Right lobe of liver (tissue), 6 donors: ENCODE measurements around the gene TNK1. TPM values are rescaled to one million over a fixed set of nuclear protein-coding genes. Genes with fewer than 3 reads are reported as not detected.

Experiments used
- ATAC-seq, 4 donors: fragments of 200-7000 bp; cut with Tn5 transposase; one replicate each; pipeline ENCODE4 v1.9.1; 2020; ENCODE audit warnings: mild to moderate bottlenecking in 4 of 4, moderate library complexity in 4 of 4
- DNase-seq, 3 donors: peaks; one replicate each; pipeline ENCODE4 v3.0.0-alpha.2; 2020
- H3K27ac ChIP-seq, 3 donors: fragments of 200-600 bp; one replicate each; pipeline ENCODE4 v1.8.0; 2022
- H3K27me3 ChIP-seq, 2 donors: fragments of 200-600 bp; one replicate each; pipeline ENCODE4 v1.8.0; 2022
- H3K36me3 ChIP-seq, 4 donors: fragments of 200-600 bp; sonication (generic) in 1 of 4; one replicate each; pipeline versions ENCODE4 v1.5.1 to v1.8.0; 2017 to 2022; ENCODE audit warnings: control low read depth in 1 of 4
- H3K4me1 ChIP-seq, 4 donors: fragments of 200-600 bp; sonication (generic) in 1 of 4; one replicate each; pipeline versions ENCODE4 v1.5.1 to v1.8.0; 2017 to 2022; ENCODE audit warnings: control low read depth in 1 of 4
- H3K4me3 ChIP-seq, 3 donors: fragments of 200-600 bp; one replicate each; pipeline ENCODE4 v1.8.0; 2022
- H3K9me3 ChIP-seq, 4 donors: fragments of 200-600 bp; sonication (generic) in 1 of 4; one replicate each; pipeline versions ENCODE4 v1.5.1 to v1.8.0; 2017 to 2022; ENCODE audit warnings: control low read depth in 1 of 4
- CTCF ChIP-seq, 4 donors: fragments of 200-600 bp in 3 of 4; fragments of 450-650 bp in 1 of 4; IDR thresholded peaks; one replicate each; pipeline versions ENCODE4 v1.5.1 to v1.8.0; 2016 to 2022; ENCODE audit warnings: antibody characterized with exemption in 4 of 4, mild to moderate bottlenecking in 2 of 4
- POLR2A ChIP-seq: fragments of 450-650 bp; IDR thresholded peaks from one replicate; pipeline ENCODE4 v1.6.1; 2017; ENCODE audit warnings: antibody characterized with exemption, mild to moderate bottlenecking
- WGBS: methylation state at CpG from one replicate; pipeline ENCODE4 v1.1.6; 2018; ENCODE audit warnings: low coverage, low lambda C conversion rate; ENCODE audit not compliant: insufficient coverage; ENCODE audit errors: missing lambda C conversion rate; 5-methylcytosine and 5-hydroxymethylcytosine counted together
- intact Hi-C, 2 donors: fragments of 100-400 bp; cut with DNase I; formaldehyde crosslinking; loops; one replicate each; pipeline versions ENCODE4 v1.11.2 to v1.14.1; 2022
- total RNA-seq, 6 experiments: library from RNA; depleted of rRNA in 2 of 6; stranded (reverse); fragments of >200 nt in 2 of 6; fragmentation: NEBNext Ultra II Directional in 3 of 6; extraction: Animal tissue kit (Norgen Biotek cat#: 25700) in 3 of 6; gene quantifications; one replicate each; pipeline versions ENCODE4 v1.1.0 to v1.2.4, GENCODE V29; 2016 to 2023
- donor health status: DM: no; HTN: yes; CAD: no.
- donor health status: DM: no; HTN: no; CAD: no.
- donor health status: DM: no; HTN: no; CAD: no.
- donor health status: DM: no; HTN: yes; CAD: no.
- donor health status: DM: no; HTN: yes; CAD: no.

The TNK1 gene
- total RNA-seq, 6 experiments from 2014 or later: 2.9 to 5.1 (median 4.0) TPM

DNA sequence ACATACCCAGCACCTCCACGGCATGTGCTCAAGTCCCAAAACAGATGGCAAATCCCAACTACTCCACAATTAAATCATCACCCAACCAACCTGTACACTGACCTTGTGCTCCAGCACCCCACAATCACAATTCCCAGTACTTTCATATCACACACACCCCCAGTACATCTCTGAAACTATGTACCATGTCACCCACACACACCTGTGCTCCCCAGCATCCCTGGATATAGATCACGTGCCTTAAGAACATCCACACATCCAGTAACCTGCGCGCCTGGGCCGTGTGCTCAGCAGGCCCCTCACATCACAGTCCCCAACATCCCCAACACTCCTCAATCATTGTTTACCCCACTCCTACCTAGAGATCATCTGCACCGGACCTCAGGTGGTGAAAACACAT lies 28.8 kb downstream of the TNK1 start:
- Histone ChIP-seq H3K9me3 (no peaks in the 10 kb centered on the region), H3K27me3 (no peaks in the 10 kb centered on the region), H3K4me3 (no peak overlapping the region), H3K27ac (no peak overlapping the region), H3K4me1 (no peaks in the 10 kb centered on the region), H3K36me3 (no peaks in the 10 kb centered on the region)
- ATAC-seq (no peak), DNase-seq (no peak)
- intact Hi-C loops: no loop called here
- WGBS: 99% methylated on average over 6 of the region's 6 CpGs
- TF ChIP-seq CTCF (IDR thresholded peaks at IDR 0.05): no peak
- no peak for TF ChIP-seq POLR2A

GRCh38 chr17:7410634-7411426 lies 29.9 kb downstream of the TNK1 start:
- ATAC-seq: no peak
- H3K27ac ChIP-seq: no peak overlapping the region
- no peaks in the 10 kb centered on the region for H3K9me3 ChIP-seq
- DNase-seq: no peak
- H3K27me3 ChIP-seq: no peaks in the 10 kb centered on the region
- no peaks in the 10 kb centered on the region for H3K36me3 ChIP-seq
- intact Hi-C loops: no loop called here
- H3K4me3 ChIP-seq: no peak overlapping the region
- no peak for TF ChIP-seq POLR2A
- no peak for TF ChIP-seq CTCF (IDR thresholded peaks at IDR 0.05)
- 86% methylated on average over 17 of the region's 25 CpGs for WGBS
- no peaks in the 10 kb centered on the region for H3K4me1 ChIP-seq

GRCh38 chr17:7411427-7411750 lies 30.5 kb downstream of the TNK1 start:
- no peak for TF ChIP-seq CTCF (IDR thresholded peaks at IDR 0.05)
- no peak for TF ChIP-seq POLR2A
- H3K27ac ChIP-seq: no peak overlapping the region
- intact Hi-C loops: no loop called here
- no peaks in the 10 kb centered on the region for H3K4me1 ChIP-seq
- no peaks in the 10 kb centered on the region for H3K27me3 ChIP-seq
- DNase-seq: no peak
- 100% methylated on average over 2 of the region's 8 CpGs for WGBS
- ATAC-seq: no peak
- H3K4me3 ChIP-seq: no peak overlapping the region
- no peaks in the 10 kb centered on the region for H3K9me3 ChIP-seq
- no peaks in the 10 kb centered on the region for H3K36me3 ChIP-seq

GRCh38 chr17:7413346-7413985 lies 32.6 kb downstream of the TNK1 start:
- ATAC-seq (no peak), DNase-seq (no peak)
- Histone ChIP-seq H3K27ac (no peak overlapping the region), H3K27me3 (no peaks in the 10 kb centered on the region), H3K9me3 (no peaks in the 10 kb centered on the region), H3K4me1 (no peaks in the 10 kb centered on the region), H3K36me3 (no peaks in the 10 kb centered on the region), H3K4me3 (no peak overlapping the region)
- TF ChIP-seq POLR2A: no peak
- TF ChIP-seq CTCF (IDR thresholded peaks at IDR 0.05): no peak
- 66% methylated on average over 2 of the region's 6 CpGs for WGBS
- intact Hi-C loops: no loop called here
